Endothelial cell of umbilical vein (primary cell): ENCODE results near the gene RNU7-1.

Source experiments
- CTCF ChIP-seq, 2 donors: IDR thresholded peaks; 1 replicate in 1 of 2; 2 replicates in 1 of 2; pipeline ENCODE4 v1.5.1; 2011; ENCODE audit warnings: low read length in 2 of 2, mild to moderate bottlenecking in 2 of 2, moderate library complexity in 2 of 2, control low read depth in 1 of 2, inconsistent platforms in 1 of 2, low read depth in 1 of 2; ENCODE audit not compliant: insufficient read depth in 1 of 2; ENCODE audit errors: extremely low read depth in 1 of 2
- EZH2 ChIP-seq: IDR thresholded peaks from 2 replicates; pipeline ENCODE4 v1.6.1; 2012; ENCODE audit warnings: borderline replicate concordance, low read depth, mild to moderate bottlenecking, moderate library complexity, low read length, inconsistent platforms; ENCODE audit not compliant: severe bottlenecking
- POLR2A ChIP-seq: IDR thresholded peaks from 2 replicates; pipeline ENCODE4 v1.6.1; 2012; ENCODE audit warnings: low read depth, mild to moderate bottlenecking, control low read depth, low read length
- POLR2AphosphoS5 ChIP-seq: IDR thresholded peaks from 2 replicates; pipeline ENCODE4 v1.6.1; 2012; ENCODE audit warnings: low read depth, mild to moderate bottlenecking, control low read depth, low read length, moderate library complexity; ENCODE audit not compliant: insufficient read depth

GRCh38 chr12:6978611-6979011 lies 35.0 kb downstream of the RNU7-1 start:
- TF ChIP-seq EZH2 (no peak), CTCF (IDR thresholded peaks at IDR 0.05; ENCODE audit: extremely low read depth in 1 of 2, insufficient read depth in 1 of 2, low read depth in 1 of 2, low read length in 2 of 2) (no peak), POLR2A (no peak), POLR2AphosphoS5 (no peak)
